GM20000 (cell line): Measurements from ENCODE around the gene PPM1F.

Experiments
- DNase-seq: peaks from one replicate; pipeline ENCODE4 v3.0.0; 2012; ENCODE audit warnings: low spot score
- TF ChIP-seq, protein P1 (sequence below): IDR thresholded peaks from 2 replicates; pipeline ENCODE4 v1.5.1; 2012; ENCODE audit warnings: mild to moderate bottlenecking, control low read depth; ENCODE audit errors: extremely low read depth, missing control alignments

PPM1F gene

DNA sequence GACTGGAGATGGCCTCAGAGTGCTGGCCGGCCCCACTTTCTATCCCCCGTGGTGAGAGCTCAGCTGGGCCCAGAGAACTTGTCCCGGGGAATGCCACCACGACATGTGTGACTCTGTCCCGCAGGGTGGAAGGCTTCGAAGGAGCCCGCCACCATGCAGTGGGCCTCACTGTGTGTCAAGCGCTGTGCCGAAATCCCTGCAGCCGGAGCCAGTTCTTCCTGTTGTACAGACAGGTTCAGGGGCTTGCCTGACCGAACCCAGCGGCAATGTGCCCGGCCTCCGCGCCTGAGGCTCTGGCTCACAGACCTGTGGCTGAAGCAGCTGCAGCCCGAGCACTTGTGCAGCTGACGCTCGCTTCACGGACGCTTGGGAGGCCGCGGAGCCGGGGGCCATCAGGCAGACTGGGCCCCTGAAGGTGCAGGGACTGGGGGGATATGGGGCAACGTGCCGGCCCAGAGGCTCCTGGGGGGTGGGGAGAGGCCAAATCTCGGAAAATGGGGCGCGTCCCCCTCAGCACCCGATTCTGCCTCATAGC lies 650 bp downstream of the PPM1F start:
- peak; percentile 51 for DNase-seq
- TF ChIP-seq, protein P1, sequence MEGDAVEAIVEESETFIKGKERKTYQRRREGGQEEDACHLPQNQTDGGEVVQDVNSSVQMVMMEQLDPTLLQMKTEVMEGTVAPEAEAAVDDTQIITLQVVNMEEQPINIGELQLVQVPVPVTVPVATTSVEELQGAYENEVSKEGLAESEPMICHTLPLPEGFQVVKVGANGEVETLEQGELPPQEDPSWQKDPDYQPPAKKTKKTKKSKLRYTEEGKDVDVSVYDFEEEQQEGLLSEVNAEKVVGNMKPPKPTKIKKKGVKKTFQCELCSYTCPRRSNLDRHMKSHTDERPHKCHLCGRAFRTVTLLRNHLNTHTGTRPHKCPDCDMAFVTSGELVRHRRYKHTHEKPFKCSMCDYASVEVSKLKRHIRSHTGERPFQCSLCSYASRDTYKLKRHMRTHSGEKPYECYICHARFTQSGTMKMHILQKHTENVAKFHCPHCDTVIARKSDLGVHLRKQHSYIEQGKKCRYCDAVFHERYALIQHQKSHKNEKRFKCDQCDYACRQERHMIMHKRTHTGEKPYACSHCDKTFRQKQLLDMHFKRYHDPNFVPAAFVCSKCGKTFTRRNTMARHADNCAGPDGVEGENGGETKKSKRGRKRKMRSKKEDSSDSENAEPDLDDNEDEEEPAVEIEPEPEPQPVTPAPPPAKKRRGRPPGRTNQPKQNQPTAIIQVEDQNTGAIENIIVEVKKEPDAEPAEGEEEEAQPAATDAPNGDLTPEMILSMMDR: no peak

DNA sequence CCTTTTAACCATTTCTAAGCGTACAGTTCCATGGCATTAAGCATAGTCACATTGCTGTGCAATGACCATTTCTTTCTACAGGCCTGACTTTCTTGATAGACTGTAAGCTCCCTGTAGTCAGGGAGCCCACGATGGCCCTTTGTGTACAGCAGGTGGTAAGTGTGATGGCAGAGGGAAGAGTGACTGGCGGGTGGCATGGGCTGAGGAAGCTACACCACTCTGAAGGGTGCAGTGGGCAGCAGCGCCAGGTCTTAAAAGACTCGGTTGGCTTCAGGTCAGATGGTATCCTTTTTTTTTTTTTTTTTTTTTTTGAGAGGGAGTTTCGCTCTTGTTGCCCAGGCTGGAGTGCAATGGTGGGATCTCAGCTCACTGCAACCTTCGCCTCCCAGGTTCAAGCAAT lies 1.6 kb downstream of the PPM1F start:
- no peak for DNase-seq
- TF ChIP-seq, protein P1: no peak

DNA sequence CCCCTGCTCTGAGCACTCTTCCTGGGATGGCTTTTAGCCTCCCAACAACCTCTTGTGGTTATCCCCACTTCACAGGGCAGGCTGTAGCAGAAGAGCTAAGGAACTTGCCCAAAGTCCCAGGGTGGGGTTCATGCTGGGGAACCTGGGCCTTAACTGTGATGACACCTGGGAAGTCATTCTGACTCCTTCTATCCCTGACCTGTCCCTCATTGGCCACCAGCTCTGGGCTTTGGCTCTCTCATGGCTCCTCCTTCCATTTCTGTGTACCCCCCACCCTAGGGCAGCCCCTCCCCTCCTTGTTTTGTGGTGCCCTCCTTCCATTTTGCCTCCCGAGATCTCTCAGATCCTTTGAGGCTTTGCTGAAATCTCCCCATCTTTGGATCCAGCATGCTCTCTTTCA lies 2.7 kb downstream of the PPM1F start:
- TF ChIP-seq, protein P1: no peak
- DNase-seq: no peak

DNA sequence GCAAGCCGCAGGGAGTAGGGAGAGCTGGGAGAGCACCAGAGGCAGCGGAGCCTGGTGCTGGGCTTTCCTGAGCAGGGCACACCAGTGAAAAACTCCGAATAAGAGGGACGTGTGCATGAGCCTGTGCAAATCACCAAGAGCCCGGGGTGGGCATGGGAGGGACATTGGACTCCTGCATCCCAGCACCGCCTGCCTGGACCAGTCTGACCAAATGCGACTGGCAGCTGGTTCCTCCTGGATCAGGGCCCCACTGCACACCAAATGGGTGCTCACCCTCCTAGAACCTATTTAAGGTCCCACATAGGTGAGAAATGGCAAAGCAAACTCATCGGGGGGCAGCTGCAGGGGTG lies 3.1 kb downstream of the PPM1F start:
- TF ChIP-seq, protein P1: no peak

DNA sequence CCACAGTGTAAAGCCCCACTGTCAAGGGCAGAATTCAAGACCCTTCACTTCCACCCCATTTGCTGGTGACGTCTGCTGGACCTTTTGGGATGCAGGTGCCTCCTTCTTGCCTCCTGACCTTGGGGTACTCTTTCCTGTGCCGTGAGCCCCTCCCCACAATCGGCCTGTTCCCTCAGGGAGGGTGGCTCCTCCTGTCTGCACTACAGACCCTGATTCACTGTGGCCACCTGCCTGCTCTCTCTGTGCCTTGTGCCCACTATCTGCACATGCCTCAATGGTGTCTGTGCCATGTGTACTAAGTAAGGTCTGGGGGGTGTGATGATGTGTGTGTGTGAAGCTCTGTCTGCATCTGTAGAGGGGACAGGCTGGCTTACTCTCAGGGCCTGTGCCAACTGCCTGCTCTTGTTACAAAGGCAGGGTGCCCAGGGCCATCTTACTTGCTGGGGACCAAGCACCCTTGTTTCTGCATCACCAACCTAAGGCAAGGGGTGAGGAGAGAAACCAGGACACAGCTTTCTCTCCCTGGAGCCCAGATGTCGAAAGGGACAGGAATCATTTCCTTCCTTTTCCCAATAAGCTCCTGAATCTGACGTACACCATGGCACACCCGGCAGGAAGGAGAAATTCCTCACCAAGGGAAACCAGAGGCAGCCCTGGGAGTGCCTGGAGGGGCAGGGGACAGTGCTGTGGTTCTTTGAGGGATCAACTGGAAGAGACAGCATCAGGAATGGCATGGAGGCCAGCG lies 3.7 kb downstream of the PPM1F start:
- DNase-seq: no peak
- TF ChIP-seq, protein P1: no peak

More for the DNA sequence above, 3.1 kb downstream of the PPM1F start:
- no peak for DNase-seq

DNA sequence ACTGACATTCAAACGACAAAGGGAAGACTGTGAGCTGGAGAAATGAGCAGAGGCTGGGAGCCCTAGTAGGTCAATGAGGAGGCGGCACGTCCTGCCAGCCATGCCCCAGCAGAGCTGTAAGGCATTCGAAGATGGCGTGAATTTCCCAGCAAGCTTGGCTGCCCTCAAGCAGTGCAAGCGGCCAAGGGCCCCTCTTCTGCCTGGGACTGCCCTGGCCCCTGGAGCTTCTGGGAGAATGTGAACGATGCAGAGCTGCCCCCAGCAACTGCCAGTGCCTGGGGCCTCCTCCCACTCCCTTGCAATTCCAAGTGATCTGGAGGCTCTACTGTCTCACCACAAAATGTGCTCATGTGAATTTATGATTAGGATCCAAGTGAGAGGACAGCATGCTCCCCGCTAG lies 4.3 kb downstream of the PPM1F start:
- TF ChIP-seq, protein P1: no peak
- DNase-seq: no peak

DNA sequence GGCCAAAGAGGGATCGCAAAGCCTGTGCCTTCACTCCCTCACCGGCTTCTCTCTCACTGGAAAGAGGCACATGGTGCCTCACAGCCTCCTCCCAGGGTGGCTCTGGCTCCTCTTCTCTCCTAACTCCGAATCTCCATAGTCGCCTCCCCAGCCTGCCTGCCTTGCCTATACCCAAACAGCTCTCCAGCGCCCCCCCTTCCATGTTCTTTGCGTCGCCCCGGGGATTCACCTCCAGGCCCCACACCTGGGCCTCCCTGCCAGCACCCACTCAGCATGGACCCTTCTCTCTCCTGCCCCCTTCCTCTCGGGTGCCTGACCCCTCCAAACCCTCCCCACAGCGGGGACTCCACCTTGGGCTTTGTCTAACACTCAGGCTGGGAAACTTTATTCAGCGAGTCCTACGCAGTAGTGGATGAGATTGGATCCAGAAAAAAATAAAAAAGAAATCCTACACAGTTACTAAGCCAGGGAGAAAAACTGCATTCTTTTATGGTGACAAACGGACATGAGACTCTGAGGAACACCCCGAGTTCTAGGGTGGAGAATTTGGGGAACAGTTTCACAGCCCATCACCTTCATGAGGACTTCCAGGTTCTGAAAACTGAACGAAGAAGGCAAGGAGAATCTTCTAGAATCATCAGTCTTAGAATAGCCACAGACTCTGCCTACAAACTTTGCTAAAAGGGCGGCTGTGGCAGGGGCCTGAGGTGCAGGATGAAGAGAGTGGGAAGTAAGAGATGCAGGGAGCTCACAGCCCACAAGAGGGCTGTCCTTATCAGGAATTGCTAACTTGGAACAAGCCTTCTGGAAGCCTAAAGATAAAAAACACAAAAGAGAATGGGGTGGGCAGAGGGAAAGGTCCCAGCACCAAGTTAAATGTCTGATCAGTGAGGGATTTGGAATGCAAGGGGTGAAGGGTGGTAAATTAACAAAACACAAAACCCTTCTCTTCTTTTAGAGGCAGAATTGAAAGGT lies 5.3 kb downstream of the PPM1F start:
- no peak for DNase-seq
- TF ChIP-seq, protein P1: no peak
